ENCODE data around the gene CPEB4. TPM values are rescaled to one million over a fixed set of nuclear protein-coding genes. Genes with fewer than 3 reads are reported as not detected.

The CPEB4 gene
- total and polyA plus RNA-seq, 10 of the 15 experiments (the other 5 are each of a cell fraction or from before 2014, with no cell fraction given), result 6.9 to 33.1 (median 20.4) TPM

- no peak for FAIRE-seq
- Histone ChIP-seq H3K4me1 (ENCODE audit: control insufficient read depth, insufficient read depth, low read length) (no peaks in the 10 kb centered on the region), H3K4me3 (no peak overlapping the region), H3K4me2 (ENCODE audit: control insufficient read depth, insufficient read depth) (no peak overlapping the region), H4K20me1 (ENCODE audit: control insufficient read depth, insufficient read depth) (no peaks in the 10 kb centered on the region), H3K36me3 (ENCODE audit: control insufficient read depth in 2 of 2, insufficient read depth in 2 of 2, low read length in 1 of 2) (no peaks in the 10 kb centered on the region), H3K27ac (ENCODE audit: control insufficient read depth, insufficient read depth) (no peak overlapping the region), H3K27me3 (replicated peaks in 1 of 2; ENCODE audit: control insufficient read depth in 2 of 2, insufficient read depth in 2 of 2, low read length in 1 of 2) (no peaks in the 10 kb centered on the region), H2AFZ (ENCODE audit: control insufficient read depth, low read depth, low read length) (no peak overlapping the region), H3K79me2 (ENCODE audit: control insufficient read depth, insufficient read depth, low read length) (no peaks in the 10 kb centered on the region), H3K9ac (ENCODE audit: control insufficient read depth, insufficient read depth, low read length) (no peak overlapping the region), H3K9me3 (replicated peaks; ENCODE audit: control insufficient read depth, insufficient read depth, low read length) (no peaks in the 10 kb centered on the region)
- WGBS (ENCODE audit: insufficient coverage, insufficient replicate concordance, low lambda C conversion rate, missing lambda C conversion rate), result 73% methylated on average over 3 of the region's 3 CpGs
- ChIA-PET CTCF (interaction anchor here (1.8 kb wide), 1 partner anchor 12 kb away, joined by 5 read pairs; no protein-coding TSS in a partner anchor), SMC1A (ENCODE audit: uncharacterized antibody, unreplicated experiment) (interaction anchor here (0.9 kb wide), 1 partner anchor 19 kb away, joined by 3 read pairs; no protein-coding TSS in a partner anchor), RAD21 (ENCODE audit: unreplicated experiment) (no interaction called here), POLR2A (interaction anchor here (0.7 kb wide), 1 partner anchor 33 kb away, joined by 3 read pairs; no protein-coding TSS in a partner anchor)
- in situ Hi-C loops (cut with MboI) (no loop called here), intact Hi-C loops (cut with micrococcal nuclease; ENCODE audit: unreplicated experiment) (no loop called here)
- TF ChIP-seq NFYA (IDR thresholded peaks at IDR 0.05; ENCODE audit: borderline replicate concordance, low read depth, low read length) (no peak), PKNOX1 (IDR thresholded peaks at IDR 0.05) (no peak), ETV6 (conservative IDR thresholded peaks at IDR 0.05 in 1 of 2, IDR thresholded peaks at IDR 0.05 in 1 of 2; ENCODE audit: borderline replicate concordance in 1 of 2, low read depth in 1 of 2) (no peak), EED (IDR thresholded peaks at IDR 0.05; ENCODE audit: low read depth) (no peak), HSF1 (IDR thresholded peaks at IDR 0.05; ENCODE audit: low read depth, low read length) (no peak), NFYB (IDR thresholded peaks at IDR 0.05; ENCODE audit: insufficient read depth, low read depth, low read length) (no peak), SUZ12 (IDR thresholded peaks at IDR 0.05; ENCODE audit: unreplicated experiment) (no peak), CHD2 (IDR thresholded peaks at IDR 0.05; ENCODE audit: borderline replicate concordance, low read depth, low read length) (no peak), TCF12 (IDR thresholded peaks at IDR 0.05; ENCODE audit: low read depth, low read length) (no peak), ASH2L (IDR thresholded peaks at IDR 0.05; ENCODE audit: borderline replicate concordance, low read depth) (no peak)
- no peak for ATAC-seq
- no TSS peak for BruUV-seq (replicated peaks)
- no peak for DNase-seq (ENCODE audit: low read depth, low spot score)
Measured at GRCh38 chr5:173857234-173857633, 30.9 kb upstream of the CPEB4 start.
